Esophagus (tissue), 2 donors: ENCODE measurements around the gene PKD1L1. TPM values are rescaled to one million over a fixed set of nuclear protein-coding genes. Genes with fewer than 3 reads are reported as not detected.

ENCODE experiments used
- H3K27ac ChIP-seq, 2 donors: one replicate each; pipeline ENCODE4 v1.5.1; 2013; ENCODE audit warnings: low read depth in 2 of 2, mild to moderate bottlenecking in 2 of 2, inconsistent platforms in 1 of 2, low read length in 1 of 2, moderate library complexity in 1 of 2
- H3K27me3 ChIP-seq, 2 donors: one replicate each; pipeline ENCODE4 v1.6.1; 2013; ENCODE audit warnings: low read length in 2 of 2, control low read depth in 1 of 2, mild to moderate bottlenecking in 1 of 2; ENCODE audit not compliant: insufficient read depth in 2 of 2, control insufficient read depth in 1 of 2
- H3K36me3 ChIP-seq, 2 donors: one replicate each; pipeline ENCODE4 v1.6.1; 2013; ENCODE audit warnings: low read length in 1 of 2; ENCODE audit not compliant: control insufficient read depth in 2 of 2, insufficient read depth in 2 of 2
- H3K4me1 ChIP-seq, 2 donors: one replicate each; pipeline ENCODE4 v1.6.1; 2013; ENCODE audit warnings: low read length in 1 of 2; ENCODE audit not compliant: control insufficient read depth in 2 of 2, insufficient read depth in 2 of 2
- H3K4me3 ChIP-seq, 2 donors: one replicate each; pipeline ENCODE4 v1.5.1; 2013; ENCODE audit warnings: low read length in 2 of 2, mild to moderate bottlenecking in 2 of 2, low read depth in 1 of 2, moderate library complexity in 1 of 2
- H3K9me3 ChIP-seq, 2 donors: one replicate each; pipeline ENCODE4 v1.6.1; 2013; ENCODE audit warnings: mild to moderate bottlenecking in 2 of 2, low read depth in 1 of 2, low read length in 1 of 2, moderate library complexity in 1 of 2; ENCODE audit not compliant: control insufficient read depth in 2 of 2, insufficient read depth in 1 of 2
- WGBS, 2 donors: extraction: QIAGEN DNeasy Blood & Tissue Kit; methylation state at CpG; one replicate each; pipeline ENCODE4 v1.1.7; 2013; 5-methylcytosine and 5-hydroxymethylcytosine counted together
- polyA plus RNA-seq, 2 donors: library from polyadenylated mRNA; stranded (reverse); fragments of 200-250 nt; gene quantifications; one replicate each; pipeline ENCODE4 v1.2.3, GENCODE V29; 2013
- donor health status: healthy with polysubstance abuse.
- donor health status: Bipolar disorder and iron deficiency.

PKD1L1 gene
- polyA plus RNA-seq, 2 donors: 0.08 to 0.25 TPM

- no peak overlapping the region for H3K27ac ChIP-seq
- 89 to 91% methylated on average over 11 of the region's 11 CpGs for WGBS, 2 donors
- no peaks in the 10 kb centered on the region for H3K27me3 ChIP-seq
- H3K9me3 ChIP-seq: no peaks in the 10 kb centered on the region
- no peaks in the 10 kb centered on the region for H3K36me3 ChIP-seq
- no peaks in the 10 kb centered on the region for H3K4me1 ChIP-seq
- H3K4me3 ChIP-seq: no peak overlapping the region
Observed at GRCh38 chr7:47836080-47836479, 112.2 kb downstream of the PKD1L1 start.

GRCh38 chr7:47833211-47833610 is 115.1 kb downstream of the PKD1L1 start:
- Histone ChIP-seq H3K9me3 (no peaks in the 10 kb centered on the region), H3K36me3 (no peaks in the 10 kb centered on the region), H3K4me3 (no peak overlapping the region), H3K4me1 (no peaks in the 10 kb centered on the region), H3K27me3 (no peaks in the 10 kb centered on the region), H3K27ac (no peak overlapping the region)
- WGBS, 2 donors: 86 to 92% methylated on average over 8 of the region's 8 CpGs

DNA sequence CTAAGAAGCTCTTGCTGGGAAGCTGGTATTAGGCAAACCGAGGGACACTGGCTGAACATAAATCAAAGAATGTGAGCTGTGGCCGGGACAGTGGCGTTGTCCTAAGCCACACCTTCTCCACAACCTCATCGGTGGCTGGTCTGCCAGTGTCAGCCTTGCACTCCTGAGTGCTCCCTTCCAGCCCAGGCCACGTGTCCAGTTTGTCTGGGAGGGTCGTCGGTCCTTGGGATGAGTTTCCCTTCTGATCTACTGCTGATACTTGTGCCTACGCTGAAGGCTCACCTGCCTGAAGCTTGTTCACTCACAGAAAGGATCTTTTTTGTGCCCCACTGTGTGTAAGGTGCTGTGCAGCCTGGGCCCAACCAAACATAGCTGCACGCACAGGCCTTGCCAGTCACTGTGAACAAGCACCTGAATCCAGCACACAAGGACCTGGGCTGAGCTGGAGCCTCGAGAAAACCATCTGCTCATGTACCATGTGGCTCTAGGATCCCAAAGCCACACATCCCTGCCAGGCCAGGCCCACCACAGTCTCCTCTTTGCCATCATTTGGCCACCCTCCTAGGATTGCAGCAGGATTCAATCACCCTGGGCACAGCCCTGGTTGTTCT is 116.1 kb downstream of the PKD1L1 start:
- no peaks in the 10 kb centered on the region for H3K36me3 ChIP-seq
- no peaks in the 10 kb centered on the region for H3K9me3 ChIP-seq
- H3K27ac ChIP-seq: no peak overlapping the region
- H3K27me3 ChIP-seq: no peaks in the 10 kb centered on the region
- H3K4me1 ChIP-seq: no peaks in the 10 kb centered on the region
- WGBS, 2 donors: 92 to 95% methylated on average over 10 of the region's 10 CpGs
- no peak overlapping the region for H3K4me3 ChIP-seq

GRCh38 chr7:47830015-47830414 is 118.3 kb downstream of the PKD1L1 start:
- H3K36me3 ChIP-seq: no peaks in the 10 kb centered on the region
- WGBS, 2 donors: 76% methylated on average over 5 of the region's 5 CpGs
- no peaks in the 10 kb centered on the region for H3K4me1 ChIP-seq
- H3K9me3 ChIP-seq: no peaks in the 10 kb centered on the region
- H3K4me3 ChIP-seq: no peak overlapping the region
- no peaks in the 10 kb centered on the region for H3K27me3 ChIP-seq
- H3K27ac ChIP-seq: no peak overlapping the region

DNA sequence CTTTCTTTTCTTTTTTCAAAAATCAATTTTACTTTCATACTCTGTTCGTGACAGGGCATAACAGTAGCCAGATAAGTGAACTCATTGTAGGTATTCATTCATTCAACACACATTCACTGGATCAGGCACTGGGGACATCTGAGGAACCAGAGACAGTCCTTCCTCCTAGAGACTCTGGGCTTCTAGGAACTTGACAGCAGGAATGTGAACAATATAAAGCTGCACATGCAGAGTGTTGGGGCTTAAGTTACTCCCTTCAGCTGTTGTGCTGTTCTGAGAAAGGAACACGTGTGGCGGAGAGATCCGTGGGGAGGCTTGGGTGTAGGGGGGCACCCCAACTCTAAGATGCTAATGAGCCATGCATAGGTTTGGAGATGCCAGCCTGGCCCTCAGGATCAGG is 120.4 kb downstream of the PKD1L1 start:
- WGBS, 2 donors: 75 to 80% methylated on average over 4 of the region's 4 CpGs
- no peaks in the 10 kb centered on the region for H3K4me1 ChIP-seq
- H3K36me3 ChIP-seq: no peaks in the 10 kb centered on the region
- no peaks in the 10 kb centered on the region for H3K27me3 ChIP-seq
- H3K4me3 ChIP-seq: no peak overlapping the region
- no peaks in the 10 kb centered on the region for H3K9me3 ChIP-seq
- H3K27ac ChIP-seq: no peak overlapping the region

GRCh38 chr7:47827351-47827756 is 120.9 kb downstream of the PKD1L1 start:
- 78 to 82% methylated on average over 8 of the region's 8 CpGs for WGBS, 2 donors

GRCh38 chr7:47826754-47827153 is 121.5 kb downstream of the PKD1L1 start:
- 50 to 63% methylated on average over 1 of the region's 1 CpG for WGBS, 2 donors
- Histone ChIP-seq H3K9me3 (no peaks in the 10 kb centered on the region), H3K4me1 (no peaks in the 10 kb centered on the region), H3K36me3 (no peaks in the 10 kb centered on the region), H3K27ac (no peak overlapping the region), H3K4me3 (no peak overlapping the region), H3K27me3 (no peaks in the 10 kb centered on the region)

More at GRCh38 chr7:47827351-47827756, 120.9 kb downstream of the PKD1L1 start:
- no peak overlapping the region for H3K4me3 ChIP-seq
- H3K4me1 ChIP-seq: no peaks in the 10 kb centered on the region
- H3K27ac ChIP-seq: no peak overlapping the region
- no peaks in the 10 kb centered on the region for H3K27me3 ChIP-seq
- H3K9me3 ChIP-seq: no peaks in the 10 kb centered on the region
- H3K36me3 ChIP-seq: no peaks in the 10 kb centered on the region

DNA sequence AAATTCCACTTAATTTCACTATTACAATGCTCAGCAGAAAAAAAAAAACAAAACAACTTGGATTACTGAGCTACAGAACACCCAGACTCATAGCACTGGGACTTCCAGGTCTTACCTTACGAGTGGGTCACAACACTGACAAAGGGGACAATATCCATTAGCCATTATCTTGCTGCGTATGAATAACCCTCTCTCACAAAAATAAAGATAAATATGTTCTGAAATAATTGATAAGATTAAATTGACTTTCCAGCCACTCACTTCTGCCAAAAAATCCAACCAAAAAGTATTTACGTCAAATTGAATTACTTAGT is 128.7 kb downstream of the PKD1L1 start:
- Histone ChIP-seq H3K4me1 (no peaks in the 10 kb centered on the region), H3K27ac (no peak overlapping the region), H3K4me3 (no peak overlapping the region), H3K36me3 (no peaks in the 10 kb centered on the region), H3K9me3 (no peaks in the 10 kb centered on the region), H3K27me3 (no peaks in the 10 kb centered on the region)
- 94 to 96% methylated on average over 3 of the region's 3 CpGs for WGBS, 2 donors

- Histone ChIP-seq H3K9me3 (no peaks in the 10 kb centered on the region), H3K4me1 (no peaks in the 10 kb centered on the region), H3K4me3 (no peak overlapping the region), H3K27ac (no peak overlapping the region), H3K36me3 (no peaks in the 10 kb centered on the region), H3K27me3 (no peaks in the 10 kb centered on the region)
- WGBS, 2 donors: 54 to 56% methylated on average over 6 of the region's 6 CpGs
Observed at GRCh38 chr7:47818796-47819606, 129.3 kb downstream of the PKD1L1 start.

DNA sequence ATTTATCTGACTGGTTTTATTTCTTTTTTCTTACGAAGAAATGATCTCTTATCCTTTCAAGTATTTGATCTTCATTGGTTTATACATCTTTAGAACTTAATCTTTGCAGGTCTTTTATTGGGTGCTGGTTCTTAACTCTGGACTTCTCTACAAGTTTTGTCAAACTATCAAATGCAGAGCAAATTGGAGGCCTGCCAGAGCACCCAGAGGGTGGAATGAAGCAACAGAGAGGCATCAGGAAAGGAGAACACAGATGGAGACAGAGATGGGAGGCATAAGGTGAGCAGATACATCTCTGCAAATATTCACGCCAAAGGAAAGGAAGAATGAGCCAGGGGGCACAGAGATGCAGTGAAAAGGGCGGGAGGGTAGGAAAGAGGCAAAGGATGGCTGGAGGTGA is 130.3 kb downstream of the PKD1L1 start:
- H3K27me3 ChIP-seq: no peaks in the 10 kb centered on the region
- H3K4me1 ChIP-seq: no peaks in the 10 kb centered on the region
- H3K9me3 ChIP-seq: no peaks in the 10 kb centered on the region
- 84 to 91% methylated on average over 3 of the region's 3 CpGs for WGBS, 2 donors
- H3K4me3 ChIP-seq: no peak overlapping the region
- H3K36me3 ChIP-seq: no peaks in the 10 kb centered on the region
- no peak overlapping the region for H3K27ac ChIP-seq
